Ascending aorta (tissue), 2 donors: ENCODE measurements around the gene DHX34. TPM values are rescaled to one million over a fixed set of nuclear protein-coding genes. Genes with fewer than 3 reads are reported as not detected.
"Not testable (repeated sequence)": the region's sequence is repeated elsewhere in the genome, so short reads cannot be mapped to it uniquely, and the experiment has no call there.

Experiments used
- DNase-seq, 2 donors: peaks; one replicate each; pipeline ENCODE4 v3.0.0-alpha.2; 2019; ENCODE audit warnings: low spot score in 2 of 2
- H3K27ac ChIP-seq, 2 donors: fragments of 200-600 bp; sonication (generic); one replicate each; pipeline ENCODE4 v1.5.1; 2016 to 2017; ENCODE audit warnings: mild to moderate bottlenecking in 1 of 2
- H3K27me3 ChIP-seq: fragments of 200-600 bp; sonication (generic); one replicate; pipeline ENCODE4 v1.5.1; 2017
- H3K36me3 ChIP-seq, 2 donors: fragments of 200-600 bp; sonication (generic); one replicate each; pipeline ENCODE4 v1.5.1; 2016
- H3K4me1 ChIP-seq, 2 donors: fragments of 200-600 bp; sonication (generic); one replicate each; pipeline ENCODE4 v1.5.1; 2016 to 2017; ENCODE audit warnings: mild to moderate bottlenecking in 1 of 2
- H3K4me3 ChIP-seq, 2 donors: fragments of 200-600 bp; sonication (generic); one replicate each; pipeline ENCODE4 v1.5.1; 2016 to 2017; ENCODE audit warnings: mild to moderate bottlenecking in 1 of 2
- H3K9me3 ChIP-seq, 2 donors: fragments of 200-600 bp; sonication (generic); one replicate each; pipeline ENCODE4 v1.5.1; 2016
- intact Hi-C: fragments of 100-400 bp; cut with DNase I; formaldehyde crosslinking; loops from one replicate; pipeline ENCODE4 v1.15.1; 2023
- total RNA-seq: library from RNA; depleted of rRNA; stranded (reverse); fragments of >200 nt; gene quantifications from one replicate; pipeline ENCODE4 v1.1.0, GENCODE V29; 2016
- TF ChIP-seq, protein P1 (sequence below), 3 experiments: fragments of 200-600 bp in 2 of 3; fragments of 450-650 bp in 1 of 3; sonication (generic) in 2 of 3; IDR thresholded peaks; one replicate each; pipeline ENCODE4 v1.5.1; 2016 to 2019; ENCODE audit warnings: antibody characterized with exemption in 3 of 3, mild to moderate bottlenecking in 1 of 3, moderate library complexity in 1 of 3

Gene DHX34, protein sequence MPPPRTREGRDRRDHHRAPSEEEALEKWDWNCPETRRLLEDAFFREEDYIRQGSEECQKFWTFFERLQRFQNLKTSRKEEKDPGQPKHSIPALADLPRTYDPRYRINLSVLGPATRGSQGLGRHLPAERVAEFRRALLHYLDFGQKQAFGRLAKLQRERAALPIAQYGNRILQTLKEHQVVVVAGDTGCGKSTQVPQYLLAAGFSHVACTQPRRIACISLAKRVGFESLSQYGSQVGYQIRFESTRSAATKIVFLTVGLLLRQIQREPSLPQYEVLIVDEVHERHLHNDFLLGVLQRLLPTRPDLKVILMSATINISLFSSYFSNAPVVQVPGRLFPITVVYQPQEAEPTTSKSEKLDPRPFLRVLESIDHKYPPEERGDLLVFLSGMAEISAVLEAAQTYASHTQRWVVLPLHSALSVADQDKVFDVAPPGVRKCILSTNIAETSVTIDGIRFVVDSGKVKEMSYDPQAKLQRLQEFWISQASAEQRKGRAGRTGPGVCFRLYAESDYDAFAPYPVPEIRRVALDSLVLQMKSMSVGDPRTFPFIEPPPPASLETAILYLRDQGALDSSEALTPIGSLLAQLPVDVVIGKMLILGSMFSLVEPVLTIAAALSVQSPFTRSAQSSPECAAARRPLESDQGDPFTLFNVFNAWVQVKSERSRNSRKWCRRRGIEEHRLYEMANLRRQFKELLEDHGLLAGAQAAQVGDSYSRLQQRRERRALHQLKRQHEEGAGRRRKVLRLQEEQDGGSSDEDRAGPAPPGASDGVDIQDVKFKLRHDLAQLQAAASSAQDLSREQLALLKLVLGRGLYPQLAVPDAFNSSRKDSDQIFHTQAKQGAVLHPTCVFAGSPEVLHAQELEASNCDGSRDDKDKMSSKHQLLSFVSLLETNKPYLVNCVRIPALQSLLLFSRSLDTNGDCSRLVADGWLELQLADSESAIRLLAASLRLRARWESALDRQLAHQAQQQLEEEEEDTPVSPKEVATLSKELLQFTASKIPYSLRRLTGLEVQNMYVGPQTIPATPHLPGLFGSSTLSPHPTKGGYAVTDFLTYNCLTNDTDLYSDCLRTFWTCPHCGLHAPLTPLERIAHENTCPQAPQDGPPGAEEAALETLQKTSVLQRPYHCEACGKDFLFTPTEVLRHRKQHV
- 8.0 TPM for total RNA-seq

DNA sequence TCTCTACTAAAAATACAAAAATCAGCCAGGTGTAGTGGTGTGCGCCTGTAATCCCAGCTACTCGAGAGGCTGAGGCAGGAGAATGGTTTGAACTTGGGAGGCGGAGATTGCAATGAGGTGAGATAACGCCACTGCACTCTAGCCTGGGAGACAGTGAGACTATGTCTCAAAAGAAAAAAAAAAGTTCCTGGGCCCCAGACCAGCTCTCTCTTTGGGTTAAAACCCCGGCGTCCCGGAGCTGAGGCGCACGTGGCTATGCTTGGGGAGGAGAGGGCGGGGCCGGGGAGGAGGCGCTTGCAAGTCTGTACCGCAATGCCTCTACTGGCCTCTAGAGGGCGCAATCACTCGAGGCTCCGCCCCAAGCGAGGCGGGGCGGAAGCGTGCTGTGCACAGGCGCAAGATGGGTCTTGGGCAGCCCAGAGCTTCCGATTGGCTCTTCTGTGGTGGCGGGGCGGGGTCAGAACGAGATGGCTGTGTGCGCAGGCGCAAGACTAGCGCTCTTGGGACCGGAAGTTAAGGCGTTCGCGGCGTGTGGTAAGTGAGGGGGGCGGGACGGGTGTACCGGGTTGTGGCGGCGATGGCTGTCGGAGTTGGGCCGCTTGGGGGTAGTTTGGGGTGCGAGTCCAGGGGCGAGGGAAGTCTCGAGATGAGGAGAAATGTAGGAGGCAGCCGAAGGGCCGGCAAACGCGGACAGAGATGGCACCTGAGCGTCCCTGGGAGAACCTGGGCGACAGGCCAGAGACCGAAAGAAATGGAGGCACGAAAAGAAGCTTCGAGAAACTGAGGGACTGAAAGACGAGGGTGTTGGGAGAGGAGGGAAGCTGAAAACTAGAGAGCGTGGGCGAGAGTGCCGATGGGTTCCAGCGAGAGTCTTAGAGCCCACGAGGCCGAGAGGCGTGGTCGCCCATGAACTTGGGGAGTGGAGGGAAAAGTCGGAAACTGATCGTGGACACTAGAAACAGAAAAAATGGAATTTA, at the start of gene DHX34:
TSS of gene DHX34 (plus strand) at position 497 of the 977 bp plus-strand sequence. CDS start 3,716 bp downstream, outside the sequence.
- intact Hi-C loops: loop anchor here (2.0 kb wide), 1 partner anchor 44 kb away; no protein-coding TSS in a partner anchor
- Histone ChIP-seq H3K4me1 (peaks cover 0 to 12% of the 10 kb centered on the region in 2 donors), H3K27ac (peak within 1 kb of the TSS; percentile 66 to 67), H3K36me3 (peaks cover 14 to 15% of the 10 kb centered on the region in 2 donors), H3K27me3 (no peaks in the 10 kb centered on the region), H3K9me3 (no peaks in the 10 kb centered on the region), H3K4me3 (peak within 1 kb of the TSS; percentile 80 to 90)
- peak; percentile 94 to 99 for DNase-seq
- TF ChIP-seq, protein P1, sequence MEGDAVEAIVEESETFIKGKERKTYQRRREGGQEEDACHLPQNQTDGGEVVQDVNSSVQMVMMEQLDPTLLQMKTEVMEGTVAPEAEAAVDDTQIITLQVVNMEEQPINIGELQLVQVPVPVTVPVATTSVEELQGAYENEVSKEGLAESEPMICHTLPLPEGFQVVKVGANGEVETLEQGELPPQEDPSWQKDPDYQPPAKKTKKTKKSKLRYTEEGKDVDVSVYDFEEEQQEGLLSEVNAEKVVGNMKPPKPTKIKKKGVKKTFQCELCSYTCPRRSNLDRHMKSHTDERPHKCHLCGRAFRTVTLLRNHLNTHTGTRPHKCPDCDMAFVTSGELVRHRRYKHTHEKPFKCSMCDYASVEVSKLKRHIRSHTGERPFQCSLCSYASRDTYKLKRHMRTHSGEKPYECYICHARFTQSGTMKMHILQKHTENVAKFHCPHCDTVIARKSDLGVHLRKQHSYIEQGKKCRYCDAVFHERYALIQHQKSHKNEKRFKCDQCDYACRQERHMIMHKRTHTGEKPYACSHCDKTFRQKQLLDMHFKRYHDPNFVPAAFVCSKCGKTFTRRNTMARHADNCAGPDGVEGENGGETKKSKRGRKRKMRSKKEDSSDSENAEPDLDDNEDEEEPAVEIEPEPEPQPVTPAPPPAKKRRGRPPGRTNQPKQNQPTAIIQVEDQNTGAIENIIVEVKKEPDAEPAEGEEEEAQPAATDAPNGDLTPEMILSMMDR (IDR thresholded peaks at IDR 0.05): peak; percentile 98 to 99 (median 98)

DNA sequence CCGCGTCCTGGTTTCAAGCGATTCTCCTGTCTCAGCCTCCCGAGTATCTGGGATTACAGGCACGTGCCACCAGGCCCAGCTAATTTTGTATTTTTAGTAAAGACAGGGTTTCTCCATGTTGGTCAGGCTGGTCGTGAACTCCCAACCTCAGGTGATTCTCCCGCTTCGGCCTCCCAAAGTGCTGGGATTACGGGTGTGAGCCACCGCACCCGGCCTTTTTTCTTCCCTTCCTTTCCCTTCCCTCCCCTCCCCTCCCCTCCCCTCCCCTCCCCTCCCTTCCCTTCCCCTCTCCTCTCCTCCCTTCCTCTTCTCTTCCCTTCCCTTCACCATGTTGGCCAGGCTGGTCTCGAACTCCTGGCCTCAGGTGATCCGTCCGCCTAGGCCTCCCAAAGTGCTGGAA, 48.2 kb upstream of the DHX34 start:
- H3K27me3 ChIP-seq, DNase-seq, H3K9me3 ChIP-seq, H3K36me3 ChIP-seq, H3K27ac ChIP-seq, H3K4me1 ChIP-seq, intact Hi-C loops, H3K4me3 ChIP-seq: not testable (repeated sequence)

DNA sequence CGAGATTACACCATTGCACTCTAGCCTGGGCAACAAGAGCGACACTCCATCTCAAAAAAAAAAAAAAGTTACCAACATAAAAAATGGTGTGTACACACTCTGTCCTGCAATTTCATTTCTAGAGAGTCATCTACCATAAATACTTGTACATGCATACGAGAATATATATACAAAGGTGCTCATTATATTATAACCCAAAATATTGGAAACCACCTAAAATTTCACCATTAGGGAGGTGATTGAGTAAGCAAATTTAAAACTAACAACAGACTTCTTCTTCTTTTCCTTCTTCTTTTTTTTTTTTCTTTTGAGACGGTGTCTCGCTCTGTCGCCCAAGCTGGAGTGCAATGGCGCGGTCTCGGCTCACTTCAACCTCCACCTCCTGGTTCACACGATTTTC, 46.9 kb upstream of the DHX34 start:
- Histone ChIP-seq H3K4me1 (peaks cover 0 to 5% of the 10 kb centered on the region in 2 donors), H3K9me3 (no peaks in the 10 kb centered on the region), H3K27ac (no peak overlapping the region), H3K36me3 (no peaks in the 10 kb centered on the region), H3K4me3 (no peak overlapping the region), H3K27me3 (no peaks in the 10 kb centered on the region)
- TF ChIP-seq, protein P1 (IDR thresholded peaks at IDR 0.05): no peak
- no peak for DNase-seq
- intact Hi-C loops: no loop called here

DNA sequence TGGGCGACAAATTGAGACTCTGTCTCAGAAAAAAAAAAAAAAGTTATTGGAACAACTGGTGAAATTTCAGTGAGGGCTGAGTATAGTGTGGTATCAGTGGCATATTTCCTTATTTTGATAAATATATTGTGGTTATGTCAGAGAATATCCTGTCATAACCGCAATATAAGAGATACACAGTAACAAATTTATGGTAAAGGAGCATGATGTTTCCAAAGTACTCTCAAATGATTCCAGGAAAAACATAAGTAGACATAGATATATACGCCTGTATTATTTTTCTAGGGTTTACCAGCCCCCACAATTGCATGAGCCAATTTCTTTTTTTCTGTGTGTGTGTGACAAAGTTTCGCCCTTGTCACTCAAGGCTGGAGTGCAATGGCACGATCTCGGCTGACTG, 45.1 kb upstream of the DHX34 start:
- Histone ChIP-seq H3K4me1 (peaks cover under 1 to 11% of the 10 kb centered on the region in 2 donors), H3K9me3 (no peaks in the 10 kb centered on the region), H3K4me3 (no peak overlapping the region), H3K36me3 (no peaks in the 10 kb centered on the region), H3K27ac (no peak overlapping the region), H3K27me3 (no peaks in the 10 kb centered on the region)
- no peak for DNase-seq
- TF ChIP-seq, protein P1 (IDR thresholded peaks at IDR 0.05): no peak
- intact Hi-C loops: loop anchor here (2.0 kb wide), 1 partner anchor 45 kb away; the partner anchor contains the start of gene DHX34

DNA sequence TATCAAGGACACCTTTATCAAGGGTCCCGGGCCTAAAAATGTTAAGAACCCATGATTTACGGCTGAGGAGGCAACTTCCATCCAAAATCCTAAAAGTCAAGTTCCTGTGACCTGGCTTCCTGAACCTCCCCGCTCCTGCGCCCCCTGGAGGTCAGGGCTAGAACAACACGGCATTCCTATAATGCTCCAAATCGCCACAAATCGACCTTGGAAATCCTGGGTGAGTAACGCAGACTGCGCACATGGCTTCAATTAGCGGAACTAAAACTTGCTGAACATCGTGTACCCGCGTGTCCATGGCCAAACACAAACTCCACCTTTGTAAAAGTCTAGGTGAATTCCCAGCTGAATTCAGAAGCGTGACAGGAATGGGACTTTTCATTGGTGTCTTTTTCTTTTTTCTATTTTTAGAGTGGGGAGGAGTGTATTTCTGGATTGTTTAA, 43.8 kb upstream of the DHX34 start:
- no peak overlapping the region for H3K27ac ChIP-seq
- TF ChIP-seq, protein P1 (IDR thresholded peaks at IDR 0.05): peak; percentile 82 to 94 (median 91)
- H3K9me3 ChIP-seq: no peaks in the 10 kb centered on the region
- no peaks in the 10 kb centered on the region for H3K36me3 ChIP-seq
- intact Hi-C loops: loop anchor here (2.0 kb wide), 1 partner anchor 43 kb away; the partner anchor contains the start of gene DHX34
- H3K4me1 ChIP-seq: peaks cover 3 to 19% of the 10 kb centered on the region in 2 donors
- DNase-seq: peak in 1 of 2 donors; percentile 90
- no peak overlapping the region for H3K4me3 ChIP-seq
- H3K27me3 ChIP-seq: no peaks in the 10 kb centered on the region
